Neural progenitor cell (in vitro differentiated cells): ENCODE data around the gene HEYL.

Experiments used
- EZH2 ChIP-seq: fragments of 200-600 bp; sonication (generic); IDR thresholded peaks from 2 replicates; pipeline ENCODE4 v1.6.1; 2017; ENCODE audit warnings: antibody characterized with exemption, mild to moderate bottlenecking, moderate library complexity
- EZH2phosphoT487 ChIP-seq: fragments of 200-600 bp; sonication (generic); IDR thresholded peaks from 2 replicates; pipeline ENCODE4 v1.6.1; 2017; ENCODE audit warnings: antibody characterized with exemption
- TF ChIP-seq, protein P1 (sequence below): fragments of 200-600 bp; sonication (generic); IDR thresholded peaks from 2 replicates; pipeline ENCODE4 v1.5.1; 2017; ENCODE audit warnings: antibody characterized with exemption, mild to moderate bottlenecking

DNA sequence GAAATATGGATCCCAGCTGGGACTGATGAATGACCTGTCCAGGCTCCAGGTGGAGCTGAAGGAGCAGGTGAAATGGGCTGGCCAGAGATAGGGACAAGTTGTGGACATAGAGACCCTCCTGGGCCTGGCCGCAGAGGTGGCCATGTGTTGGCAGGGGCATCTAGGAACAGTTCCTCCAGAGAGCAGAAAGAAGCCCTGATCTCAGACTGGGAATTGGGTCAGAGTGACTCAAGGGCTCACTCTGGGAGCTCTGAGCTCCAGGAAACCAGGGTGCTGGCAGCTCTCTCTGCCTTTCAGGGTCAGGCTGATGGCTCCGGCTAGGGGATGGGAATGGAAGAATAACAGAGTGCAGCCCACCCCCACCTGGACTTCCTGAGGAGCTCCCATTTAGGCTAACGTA, 29.5 kb upstream of the HEYL start:
- TF ChIP-seq, protein P1, sequence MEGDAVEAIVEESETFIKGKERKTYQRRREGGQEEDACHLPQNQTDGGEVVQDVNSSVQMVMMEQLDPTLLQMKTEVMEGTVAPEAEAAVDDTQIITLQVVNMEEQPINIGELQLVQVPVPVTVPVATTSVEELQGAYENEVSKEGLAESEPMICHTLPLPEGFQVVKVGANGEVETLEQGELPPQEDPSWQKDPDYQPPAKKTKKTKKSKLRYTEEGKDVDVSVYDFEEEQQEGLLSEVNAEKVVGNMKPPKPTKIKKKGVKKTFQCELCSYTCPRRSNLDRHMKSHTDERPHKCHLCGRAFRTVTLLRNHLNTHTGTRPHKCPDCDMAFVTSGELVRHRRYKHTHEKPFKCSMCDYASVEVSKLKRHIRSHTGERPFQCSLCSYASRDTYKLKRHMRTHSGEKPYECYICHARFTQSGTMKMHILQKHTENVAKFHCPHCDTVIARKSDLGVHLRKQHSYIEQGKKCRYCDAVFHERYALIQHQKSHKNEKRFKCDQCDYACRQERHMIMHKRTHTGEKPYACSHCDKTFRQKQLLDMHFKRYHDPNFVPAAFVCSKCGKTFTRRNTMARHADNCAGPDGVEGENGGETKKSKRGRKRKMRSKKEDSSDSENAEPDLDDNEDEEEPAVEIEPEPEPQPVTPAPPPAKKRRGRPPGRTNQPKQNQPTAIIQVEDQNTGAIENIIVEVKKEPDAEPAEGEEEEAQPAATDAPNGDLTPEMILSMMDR: no peak
- TF ChIP-seq EZH2phosphoT487: no peak
- TF ChIP-seq EZH2: no peak
